Glutamatergic neuron (in vitro differentiated cells): ENCODE data around the gene PAX4. TPM values are rescaled to one million over a fixed set of nuclear protein-coding genes. Genes with fewer than 3 reads are reported as not detected.

ENCODE experiments used
- DNase-seq: peaks from one replicate; pipeline ENCODE4 v3.0.0; 2022
- H3K27ac Mint-ChIP-seq: one replicate; pipeline ENCODE4 v1.8.0; 2020; ENCODE audit warnings: mild to moderate bottlenecking, mixed read lengths, inconsistent platforms; ENCODE audit not compliant: unreplicated experiment
- H3K27me3 Mint-ChIP-seq: one replicate; pipeline ENCODE4 v1.8.0; 2020; ENCODE audit warnings: mild to moderate bottlenecking, moderate library complexity, mixed read lengths, inconsistent platforms; ENCODE audit not compliant: unreplicated experiment
- H3K36me3 Mint-ChIP-seq: one replicate; pipeline ENCODE4 v1.8.0; 2020; ENCODE audit warnings: mild to moderate bottlenecking, mixed read lengths, inconsistent platforms; ENCODE audit not compliant: unreplicated experiment
- H3K4me1 Mint-ChIP-seq: one replicate; pipeline ENCODE4 v1.8.0; 2020; ENCODE audit warnings: mild to moderate bottlenecking, low read depth, mixed read lengths, inconsistent platforms; ENCODE audit not compliant: unreplicated experiment
- H3K4me3 Mint-ChIP-seq: one replicate; pipeline ENCODE4 v1.8.0; 2020; ENCODE audit warnings: mild to moderate bottlenecking, mixed read lengths, inconsistent platforms; ENCODE audit not compliant: unreplicated experiment
- H3K9me3 Mint-ChIP-seq: one replicate; pipeline ENCODE4 v1.8.0; 2020; ENCODE audit warnings: mild to moderate bottlenecking, moderate library complexity, mixed read lengths, inconsistent platforms; ENCODE audit not compliant: unreplicated experiment
- CTCF ChIP-seq: fragments of 200-600 bp; sonication (generic); IDR thresholded peaks from one replicate; pipeline ENCODE4 v1.5.0; 2021; ENCODE audit not compliant: partially characterized antibody, unreplicated experiment
- long read RNA-seq: library from polyadenylated mRNA; unstranded; transcript quantifications from one replicate; pipeline ENCODE4 v2.0.0, GENCODE V29; 2020; ENCODE audit not compliant: unreplicated experiment
- total RNA-seq: library from RNA; stranded (reverse); fragmentation: NEBNext Ultra II Directional; extraction: Animal tissue kit (Norgen Biotek cat#: 25700); gene quantifications from one replicate; pipeline ENCODE4 v1.2.1, GENCODE V29; 2021; ENCODE audit not compliant: unreplicated experiment

Gene PAX4, protein sequence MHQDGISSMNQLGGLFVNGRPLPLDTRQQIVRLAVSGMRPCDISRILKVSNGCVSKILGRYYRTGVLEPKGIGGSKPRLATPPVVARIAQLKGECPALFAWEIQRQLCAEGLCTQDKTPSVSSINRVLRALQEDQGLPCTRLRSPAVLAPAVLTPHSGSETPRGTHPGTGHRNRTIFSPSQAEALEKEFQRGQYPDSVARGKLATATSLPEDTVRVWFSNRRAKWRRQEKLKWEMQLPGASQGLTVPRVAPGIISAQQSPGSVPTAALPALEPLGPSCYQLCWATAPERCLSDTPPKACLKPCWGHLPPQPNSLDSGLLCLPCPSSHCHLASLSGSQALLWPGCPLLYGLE
- not detected for total RNA-seq
- long read RNA-seq, result 0 reads

DNA sequence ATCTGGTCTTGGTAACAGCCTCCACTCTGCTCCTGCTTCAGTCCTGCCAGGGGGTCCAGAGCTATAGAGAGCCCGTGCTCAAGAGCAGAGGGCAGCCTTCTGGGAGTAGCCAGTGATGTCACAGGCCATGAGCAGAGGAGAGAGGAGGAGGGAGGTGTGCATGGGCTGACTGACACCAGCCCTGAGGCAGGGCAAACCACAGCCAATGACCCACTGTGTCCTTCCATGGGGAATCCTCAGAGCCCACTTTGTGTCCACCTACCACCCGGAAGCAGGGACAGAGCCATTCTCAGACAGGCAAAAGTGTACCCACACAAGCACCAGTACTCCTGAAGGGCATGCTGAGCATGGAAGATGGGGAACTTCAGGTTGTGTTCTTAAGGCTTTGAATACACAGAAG, at the start of gene PAX4:
Gene PAX4, minus strand, starts transcription at position 101 of the 400 bp plus-strand sequence. CDS start 2,214 bp downstream, outside the sequence.
- Mint-ChIP-seq H3K36me3 (no peaks in the 10 kb centered on the region), H3K4me3 (no peak within 1 kb of the TSS), H3K27ac (no peak within 1 kb of the TSS), H3K9me3 (peaks cover 4% of the 10 kb centered on the region), H3K4me1 (peaks cover 8% of the 10 kb centered on the region), H3K27me3 (peaks cover 16% of the 10 kb centered on the region)
- TF ChIP-seq CTCF, result no peak
- DNase-seq, result no peak

DNA sequence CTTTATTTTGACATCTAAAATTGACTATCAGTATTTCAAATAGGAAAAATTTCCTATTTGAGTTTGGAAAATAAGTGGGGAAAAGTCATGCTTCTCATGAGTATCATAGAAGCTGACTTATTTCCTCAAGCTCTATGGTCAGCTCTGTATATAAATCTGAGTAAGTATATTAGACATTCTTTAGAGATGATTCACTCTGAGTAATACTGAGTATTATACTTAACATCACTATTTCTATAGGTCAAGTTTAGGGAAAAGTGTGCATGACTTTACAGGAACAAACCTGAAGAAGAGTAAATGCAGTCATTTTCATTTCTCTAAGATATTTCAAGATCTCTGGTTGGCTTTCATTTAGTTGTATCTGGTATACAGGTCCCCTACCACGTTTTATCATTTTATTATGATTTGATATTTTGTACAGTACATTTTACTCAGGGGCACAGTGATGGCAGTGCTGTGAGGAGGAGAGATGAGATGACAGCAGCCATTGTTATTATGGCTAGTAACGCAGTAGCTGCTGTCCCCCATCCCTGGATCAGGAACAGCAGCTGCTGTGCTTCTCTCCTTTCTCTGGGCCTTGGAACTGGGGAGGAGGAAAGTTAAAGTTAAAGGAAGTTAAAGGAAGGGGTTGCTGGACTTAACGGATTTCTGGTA, 49.2 kb upstream of the PAX4 start:
- Mint-ChIP-seq H3K4me1 (peaks cover 38% of the 10 kb centered on the region), H3K27me3 (peaks cover 4% of the 10 kb centered on the region), H3K9me3 (peaks cover 1% of the 10 kb centered on the region), H3K27ac (no peak overlapping the region), H3K36me3 (no peaks in the 10 kb centered on the region), H3K4me3 (peak overlapping the region; percentile 5)
- no peak for DNase-seq
- no peak for TF ChIP-seq CTCF

DNA sequence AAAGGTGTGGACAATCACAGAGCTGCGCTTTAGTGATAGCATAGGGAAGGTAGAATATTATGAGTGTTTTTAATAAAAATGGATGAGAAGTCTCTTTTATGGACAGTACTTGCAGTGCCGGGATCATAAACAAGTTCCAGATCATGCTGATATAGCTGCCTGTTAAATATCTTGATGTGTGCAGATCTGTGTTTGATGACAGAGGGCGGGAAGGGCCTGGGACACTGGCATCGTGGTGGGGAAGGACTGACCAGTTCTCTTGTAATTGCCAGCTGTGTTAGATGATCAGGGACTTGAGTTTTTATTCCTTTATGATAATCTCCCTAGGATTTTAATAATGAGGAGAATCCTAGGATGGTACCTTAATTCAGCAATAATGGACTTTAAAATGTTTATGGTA, 48.7 kb upstream of the PAX4 start:
- peak overlapping the region; percentile 26 for H3K4me3 Mint-ChIP-seq
- DNase-seq, result no peak
- peaks cover 1% of the 10 kb centered on the region for H3K9me3 Mint-ChIP-seq
- peaks cover 4% of the 10 kb centered on the region for H3K27me3 Mint-ChIP-seq
- peak overlapping the region; percentile 49 for H3K27ac Mint-ChIP-seq
- H3K4me1 Mint-ChIP-seq, result peaks cover 38% of the 10 kb centered on the region
- H3K36me3 Mint-ChIP-seq, result no peaks in the 10 kb centered on the region
- no peak for TF ChIP-seq CTCF

GRCh38 chr7:127665922-127666321, 48.0 kb upstream of the PAX4 start:
- H3K4me3 Mint-ChIP-seq, result no peak overlapping the region
- DNase-seq, result peak; percentile 23

More at GRCh38 chr7:127665922-127666321, 48.0 kb upstream of the PAX4 start:
- H3K4me1 Mint-ChIP-seq, result peaks cover 43% of the 10 kb centered on the region
- H3K27me3 Mint-ChIP-seq, result peaks cover 4% of the 10 kb centered on the region
- no peaks in the 10 kb centered on the region for H3K36me3 Mint-ChIP-seq
- TF ChIP-seq CTCF, result no peak
- H3K9me3 Mint-ChIP-seq, result peaks cover 1% of the 10 kb centered on the region
- peak overlapping the region; percentile 49 for H3K27ac Mint-ChIP-seq
